ENCODE measurements around the gene PDXK.

Gene PDXK

GRCh38 chr21:43707462-43707861, 11.5 kb upstream of the PDXK start:
- ATAC-seq = no peak
- TF ChIP-seq POU6F1 (CRISPR knock-in tag; IDR thresholded peaks at IDR 0.05; ENCODE audit: borderline replicate concordance, low read depth) (no peak), ZFP30 (CRISPR knock-in tag; IDR thresholded peaks at IDR 0.05) (no peak), PATZ1 (CRISPR knock-in tag; IDR thresholded peaks at IDR 0.05; ENCODE audit: borderline replicate concordance) (no peak), GLIS3 (CRISPR knock-in tag; IDR thresholded peaks at IDR 0.05) (no peak)

- no peak for ATAC-seq
- TF ChIP-seq TSHZ2 (CRISPR knock-in tag; IDR thresholded peaks at IDR 0.05) (no peak), ZFP3 (CRISPR knock-in tag; IDR thresholded peaks at IDR 0.05) (no peak), OSR1 (CRISPR knock-in tag; IDR thresholded peaks at IDR 0.05) (no peak), ZNF8 (CRISPR knock-in tag; IDR thresholded peaks at IDR 0.05) (no peak), ISL1 (CRISPR knock-in tag; IDR thresholded peaks at IDR 0.05) (no peak), POU6F1 (CRISPR knock-in tag; IDR thresholded peaks at IDR 0.05; ENCODE audit: borderline replicate concordance, low read depth) (no peak), ESRRG (CRISPR knock-in tag; IDR thresholded peaks at IDR 0.05) (no peak), CSDC2 (CRISPR knock-in tag; IDR thresholded peaks at IDR 0.05) (no peak), ZC3H10 (CRISPR knock-in tag; IDR thresholded peaks at IDR 0.05) (no peak), ARNTL (CRISPR knock-in tag; IDR thresholded peaks at IDR 0.05; ENCODE audit: borderline replicate concordance, low read depth) (no peak), SNAI2 (CRISPR knock-in tag; IDR thresholded peaks at IDR 0.05) (no peak), BACH2 (CRISPR knock-in tag; IDR thresholded peaks at IDR 0.05; ENCODE audit: borderline replicate concordance) (no peak), ZFP30 (CRISPR knock-in tag; IDR thresholded peaks at IDR 0.05) (no peak), PATZ1 (CRISPR knock-in tag; IDR thresholded peaks at IDR 0.05; ENCODE audit: borderline replicate concordance) (no peak), RARB (CRISPR knock-in tag; IDR thresholded peaks at IDR 0.05) (no peak), PPARA (CRISPR knock-in tag; IDR thresholded peaks at IDR 0.05; ENCODE audit: borderline replicate concordance) (no peak), ZNF70 (CRISPR knock-in tag; IDR thresholded peaks at IDR 0.05) (no peak), ZNF565 (CRISPR knock-in tag; conservative IDR thresholded peaks at IDR 0.05; ENCODE audit: low read depth) (no peak)
- TF ChIP-seq, protein P1, sequence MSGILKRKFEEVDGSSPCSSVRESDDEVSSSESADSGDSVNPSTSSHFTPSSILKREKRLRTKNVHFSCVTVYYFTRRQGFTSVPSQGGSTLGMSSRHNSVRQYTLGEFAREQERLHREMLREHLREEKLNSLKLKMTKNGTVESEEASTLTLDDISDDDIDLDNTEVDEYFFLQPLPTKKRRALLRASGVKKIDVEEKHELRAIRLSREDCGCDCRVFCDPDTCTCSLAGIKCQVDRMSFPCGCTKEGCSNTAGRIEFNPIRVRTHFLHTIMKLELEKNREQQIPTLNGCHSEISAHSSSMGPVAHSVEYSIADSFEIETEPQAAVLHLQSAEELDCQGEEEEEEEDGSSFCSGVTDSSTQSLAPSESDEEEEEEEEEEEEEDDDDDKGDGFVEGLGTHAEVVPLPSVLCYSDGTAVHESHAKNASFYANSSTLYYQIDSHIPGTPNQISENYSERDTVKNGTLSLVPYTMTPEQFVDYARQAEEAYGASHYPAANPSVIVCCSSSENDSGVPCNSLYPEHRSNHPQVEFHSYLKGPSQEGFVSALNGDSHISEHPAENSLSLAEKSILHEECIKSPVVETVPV (CRISPR knock-in tag; IDR thresholded peaks at IDR 0.05) = no peak
Observed at GRCh38 chr21:43708745-43709381, 10.1 kb upstream of the PDXK start.

All from SK-N-SH treated with all-trans-retinoic acid at 6 μM for 48 hours (cell line).